ENCODE measurements around the gene GAD1.

DNA sequence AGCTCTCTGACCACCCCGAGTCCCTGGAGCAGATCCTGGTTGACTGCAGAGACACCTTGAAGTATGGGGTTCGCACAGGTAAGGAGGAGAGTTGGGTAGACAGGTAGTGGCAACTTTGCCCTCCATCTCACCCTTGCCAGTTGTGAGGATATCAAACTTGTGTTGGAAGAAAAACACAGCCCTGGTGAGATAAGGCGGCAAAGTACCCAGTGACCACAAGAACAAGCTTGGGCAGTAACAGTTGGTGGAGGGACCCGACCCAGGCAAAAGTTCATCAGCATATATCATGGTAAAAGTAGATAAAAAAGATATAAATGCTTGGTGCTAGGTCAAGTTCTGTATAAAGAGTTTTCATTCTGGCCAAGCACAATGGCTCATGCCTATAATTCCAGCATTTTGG, 14.4 kb downstream of the GAD1 start:
- TF ChIP-seq POLR2AphosphoS5 (IDR thresholded peaks at IDR 0.05; ENCODE audit: low read depth): no peak
- TF ChIP-seq, protein P1, sequence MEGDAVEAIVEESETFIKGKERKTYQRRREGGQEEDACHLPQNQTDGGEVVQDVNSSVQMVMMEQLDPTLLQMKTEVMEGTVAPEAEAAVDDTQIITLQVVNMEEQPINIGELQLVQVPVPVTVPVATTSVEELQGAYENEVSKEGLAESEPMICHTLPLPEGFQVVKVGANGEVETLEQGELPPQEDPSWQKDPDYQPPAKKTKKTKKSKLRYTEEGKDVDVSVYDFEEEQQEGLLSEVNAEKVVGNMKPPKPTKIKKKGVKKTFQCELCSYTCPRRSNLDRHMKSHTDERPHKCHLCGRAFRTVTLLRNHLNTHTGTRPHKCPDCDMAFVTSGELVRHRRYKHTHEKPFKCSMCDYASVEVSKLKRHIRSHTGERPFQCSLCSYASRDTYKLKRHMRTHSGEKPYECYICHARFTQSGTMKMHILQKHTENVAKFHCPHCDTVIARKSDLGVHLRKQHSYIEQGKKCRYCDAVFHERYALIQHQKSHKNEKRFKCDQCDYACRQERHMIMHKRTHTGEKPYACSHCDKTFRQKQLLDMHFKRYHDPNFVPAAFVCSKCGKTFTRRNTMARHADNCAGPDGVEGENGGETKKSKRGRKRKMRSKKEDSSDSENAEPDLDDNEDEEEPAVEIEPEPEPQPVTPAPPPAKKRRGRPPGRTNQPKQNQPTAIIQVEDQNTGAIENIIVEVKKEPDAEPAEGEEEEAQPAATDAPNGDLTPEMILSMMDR (IDR thresholded peaks at IDR 0.05; ENCODE audit: insufficient read depth, low read length): no peak
- TF ChIP-seq, protein P2, sequence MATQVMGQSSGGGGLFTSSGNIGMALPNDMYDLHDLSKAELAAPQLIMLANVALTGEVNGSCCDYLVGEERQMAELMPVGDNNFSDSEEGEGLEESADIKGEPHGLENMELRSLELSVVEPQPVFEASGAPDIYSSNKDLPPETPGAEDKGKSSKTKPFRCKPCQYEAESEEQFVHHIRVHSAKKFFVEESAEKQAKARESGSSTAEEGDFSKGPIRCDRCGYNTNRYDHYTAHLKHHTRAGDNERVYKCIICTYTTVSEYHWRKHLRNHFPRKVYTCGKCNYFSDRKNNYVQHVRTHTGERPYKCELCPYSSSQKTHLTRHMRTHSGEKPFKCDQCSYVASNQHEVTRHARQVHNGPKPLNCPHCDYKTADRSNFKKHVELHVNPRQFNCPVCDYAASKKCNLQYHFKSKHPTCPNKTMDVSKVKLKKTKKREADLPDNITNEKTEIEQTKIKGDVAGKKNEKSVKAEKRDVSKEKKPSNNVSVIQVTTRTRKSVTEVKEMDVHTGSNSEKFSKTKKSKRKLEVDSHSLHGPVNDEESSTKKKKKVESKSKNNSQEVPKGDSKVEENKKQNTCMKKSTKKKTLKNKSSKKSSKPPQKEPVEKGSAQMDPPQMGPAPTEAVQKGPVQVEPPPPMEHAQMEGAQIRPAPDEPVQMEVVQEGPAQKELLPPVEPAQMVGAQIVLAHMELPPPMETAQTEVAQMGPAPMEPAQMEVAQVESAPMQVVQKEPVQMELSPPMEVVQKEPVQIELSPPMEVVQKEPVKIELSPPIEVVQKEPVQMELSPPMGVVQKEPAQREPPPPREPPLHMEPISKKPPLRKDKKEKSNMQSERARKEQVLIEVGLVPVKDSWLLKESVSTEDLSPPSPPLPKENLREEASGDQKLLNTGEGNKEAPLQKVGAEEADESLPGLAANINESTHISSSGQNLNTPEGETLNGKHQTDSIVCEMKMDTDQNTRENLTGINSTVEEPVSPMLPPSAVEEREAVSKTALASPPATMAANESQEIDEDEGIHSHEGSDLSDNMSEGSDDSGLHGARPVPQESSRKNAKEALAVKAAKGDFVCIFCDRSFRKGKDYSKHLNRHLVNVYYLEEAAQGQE (IDR thresholded peaks at IDR 0.05; ENCODE audit: insufficient replicate concordance, low read depth): no peak

Data from HL-60 (cell line).